HG02798 (cell line): ENCODE results near the gene HELQ.

Source experiments
- ATAC-seq: cut with Tn5 transposase; IDR thresholded peaks from one replicate; pipeline ENCODE4 v1.9.1; 2021; ENCODE audit warnings: mild to moderate bottlenecking; ENCODE audit not compliant: unreplicated experiment, poor library complexity

HELQ gene

DNA sequence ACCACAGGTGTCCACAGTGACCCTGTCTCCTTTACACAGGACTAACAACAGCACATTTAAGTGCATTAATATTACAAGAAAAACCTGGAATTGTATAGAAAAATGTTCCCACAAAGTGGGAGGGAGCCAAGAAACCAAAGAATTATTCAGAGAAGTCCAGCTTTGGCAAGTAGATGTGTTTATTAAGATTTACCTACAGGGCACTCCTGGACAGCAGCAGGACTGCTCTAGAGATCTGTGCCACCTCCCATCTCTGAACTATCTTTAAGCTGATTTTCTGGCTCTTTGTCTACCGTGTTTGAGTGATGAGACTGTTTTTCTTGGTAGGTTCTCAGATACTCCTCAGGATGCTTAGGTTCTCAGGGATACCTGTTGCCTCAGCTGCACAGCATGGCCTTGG lies 82.7 kb downstream of the HELQ start:
- ATAC-seq = no peak

DNA sequence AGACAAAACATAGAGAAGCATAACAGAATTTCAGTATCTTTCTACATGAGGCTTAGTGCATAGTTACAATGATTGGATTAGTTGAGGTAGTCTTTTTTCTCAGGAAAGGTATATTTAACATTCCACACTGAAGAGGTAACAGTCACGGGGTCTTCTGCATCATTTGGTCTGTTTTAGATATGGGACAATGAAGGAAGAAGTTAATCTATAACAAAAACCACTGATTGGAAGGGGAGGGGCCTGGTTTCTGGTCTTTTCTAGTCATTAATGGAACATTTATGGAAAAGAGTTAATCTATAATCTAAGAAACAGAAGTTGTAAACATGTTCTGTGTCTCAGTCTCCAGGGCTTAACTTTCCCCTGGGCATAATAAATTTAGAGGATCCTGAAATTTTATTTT lies 83.7 kb downstream of the HELQ start:
- ATAC-seq = no peak

DNA sequence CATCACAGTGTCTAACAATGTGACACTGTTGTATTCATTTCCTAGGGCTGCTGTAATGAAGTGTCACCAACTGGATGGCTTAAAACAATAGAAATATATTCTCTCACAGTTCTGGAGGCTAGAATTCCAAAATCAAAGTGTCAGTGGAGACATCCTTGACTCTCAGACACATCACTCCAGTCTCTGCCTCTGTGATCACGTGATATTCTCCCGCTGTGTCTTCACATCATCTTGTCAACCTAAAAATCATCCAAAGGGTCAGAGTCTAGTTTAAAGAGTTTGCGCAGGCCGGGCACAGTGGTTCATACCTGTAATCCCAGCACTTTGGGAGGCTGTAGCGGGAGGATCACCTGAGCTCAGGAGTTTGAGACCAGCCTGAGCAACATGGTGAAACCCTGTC lies 84.4 kb downstream of the HELQ start:
- ATAC-seq = no peak

DNA sequence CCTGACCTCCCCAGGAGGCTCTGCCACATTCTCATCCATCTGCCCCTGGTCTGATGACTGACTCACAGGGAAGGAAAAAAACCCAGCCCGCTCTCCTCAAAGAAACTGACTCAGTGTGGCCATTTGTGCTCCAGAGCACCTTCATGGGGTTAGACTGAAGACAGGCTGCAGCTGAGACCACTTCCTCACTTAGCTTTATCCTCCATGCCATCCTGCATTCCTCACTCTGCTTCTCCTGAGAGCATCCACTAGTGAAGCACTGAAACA lies 85.0 kb downstream of the HELQ start:
- no peak for ATAC-seq

DNA sequence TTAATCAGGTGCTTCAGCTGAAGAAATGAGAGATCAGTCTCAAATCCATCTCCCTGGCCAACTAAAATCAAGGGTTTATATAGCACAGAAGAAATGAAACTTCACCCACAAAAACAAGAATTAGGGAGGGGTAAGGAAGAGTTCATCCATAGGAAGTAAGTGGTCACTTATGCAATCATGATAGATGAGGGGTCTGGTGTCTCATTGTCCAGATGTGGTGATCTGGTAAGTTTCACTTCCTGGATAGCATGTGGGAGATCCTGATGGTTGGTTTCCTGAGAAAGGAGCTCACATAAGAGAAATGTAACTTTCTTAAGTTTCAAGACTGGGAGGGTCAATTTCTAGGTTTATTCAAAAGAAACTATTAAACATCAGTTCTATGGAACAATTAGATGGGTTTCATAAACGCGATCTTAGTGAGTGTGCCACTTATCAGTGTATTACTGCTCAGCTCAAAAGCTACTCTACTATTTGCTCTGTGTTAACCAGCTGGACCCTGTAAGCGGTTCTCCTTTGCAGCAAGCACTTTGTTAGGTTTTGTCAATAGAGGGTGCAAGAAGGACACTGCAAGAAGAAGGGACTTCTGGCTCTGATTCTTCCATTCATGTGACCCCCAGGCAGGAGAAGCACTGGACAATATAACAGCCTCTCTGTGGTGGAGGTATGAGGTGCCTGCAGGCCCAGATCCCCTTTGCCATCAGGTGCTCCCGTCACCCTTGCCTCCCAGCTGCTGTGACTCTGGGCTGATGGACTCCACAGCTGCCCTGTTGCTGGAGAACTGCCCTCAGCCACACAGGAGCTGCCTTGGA lies 85.6 kb downstream of the HELQ start:
- no peak for ATAC-seq

DNA sequence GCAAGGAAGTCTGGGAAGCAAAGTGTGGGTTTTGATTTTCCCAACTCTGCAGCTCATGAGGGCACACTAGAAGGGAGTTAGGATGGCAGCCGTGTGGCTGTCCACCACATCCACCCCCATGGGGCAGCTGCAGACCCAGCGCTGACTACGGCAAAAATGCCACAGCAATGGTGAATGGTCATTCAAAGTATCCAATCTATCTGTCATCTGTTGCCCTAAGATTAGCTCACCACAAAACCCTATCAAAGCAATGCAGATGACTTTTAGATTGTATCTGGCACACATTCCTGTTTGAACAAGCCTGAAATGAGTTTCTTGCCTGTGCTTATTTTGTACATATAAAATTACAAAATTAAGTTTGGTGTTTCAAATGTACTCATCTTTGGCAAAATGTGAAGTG lies 91.3 kb downstream of the HELQ start:
- no peak for ATAC-seq

DNA sequence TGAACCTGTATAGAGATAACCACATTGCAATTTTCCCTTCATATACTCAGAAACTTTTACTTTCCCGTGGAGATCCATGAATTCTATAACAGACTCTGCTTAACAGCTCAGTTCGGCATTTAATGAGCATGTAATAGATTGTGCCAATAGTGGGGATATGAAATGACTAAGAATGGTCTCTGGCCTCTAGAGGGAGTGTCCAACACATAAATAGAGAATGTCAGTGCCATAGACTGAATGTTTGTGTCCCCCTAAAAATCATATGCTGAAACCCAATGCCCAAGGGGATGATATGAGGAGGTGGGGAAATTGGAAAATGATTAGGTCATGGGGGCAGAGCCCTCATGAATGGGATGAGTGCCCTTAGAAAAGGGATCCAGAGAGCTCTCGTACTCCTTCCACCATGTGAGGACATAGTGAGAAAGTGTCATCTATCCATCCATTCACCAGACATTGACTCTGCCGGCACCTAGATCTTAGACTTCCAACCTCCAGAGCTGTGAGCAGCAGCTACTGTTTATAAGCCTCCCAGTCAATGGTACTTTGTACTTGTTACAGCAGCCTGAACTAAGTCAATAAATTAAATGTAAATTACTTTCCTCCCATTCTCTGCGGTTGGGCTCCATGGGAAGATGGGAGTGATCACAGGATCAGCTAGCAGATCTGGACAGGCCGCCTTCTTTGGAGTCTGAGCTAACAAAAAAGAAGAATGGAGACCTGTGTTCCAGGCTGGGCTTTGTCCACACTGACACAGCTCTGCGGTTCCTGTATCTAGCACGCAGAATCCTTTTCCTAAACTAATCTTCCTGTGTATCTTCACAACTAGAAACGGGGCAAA lies 92.9 kb downstream of the HELQ start:
- ATAC-seq = no peak

DNA sequence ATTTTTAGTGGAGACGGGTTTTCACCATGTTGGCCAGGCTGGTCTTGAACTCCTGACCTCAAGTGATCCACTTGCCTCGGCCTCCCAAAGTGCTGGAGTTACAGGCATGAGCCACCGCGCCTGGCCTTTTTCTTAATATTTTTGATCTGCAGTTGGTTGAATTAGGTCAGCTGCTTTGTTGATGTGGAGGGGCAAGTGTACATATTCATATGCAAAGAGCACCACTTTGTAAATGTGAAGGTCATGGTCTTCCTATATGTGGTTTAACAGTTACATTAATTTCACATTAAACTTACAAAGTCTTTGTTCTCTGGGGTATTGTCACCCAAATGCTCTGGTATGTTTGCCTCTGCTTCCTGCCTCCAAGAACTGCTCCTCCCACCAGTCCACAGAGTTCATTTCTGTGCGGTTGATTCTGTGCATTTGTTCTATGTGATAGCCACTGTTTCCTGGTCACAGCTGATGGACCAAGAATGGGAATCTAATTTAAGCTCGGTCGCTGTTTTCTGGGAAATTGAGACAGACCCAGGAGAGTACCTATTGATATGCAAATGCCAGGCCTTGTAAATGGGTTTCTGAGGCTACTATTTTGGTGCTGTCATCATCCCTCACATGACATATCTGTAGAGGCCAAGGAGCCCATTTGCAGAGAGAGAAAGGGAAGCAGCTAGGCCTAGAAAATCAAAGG lies 94.1 kb downstream of the HELQ start:
- no peak for ATAC-seq

DNA sequence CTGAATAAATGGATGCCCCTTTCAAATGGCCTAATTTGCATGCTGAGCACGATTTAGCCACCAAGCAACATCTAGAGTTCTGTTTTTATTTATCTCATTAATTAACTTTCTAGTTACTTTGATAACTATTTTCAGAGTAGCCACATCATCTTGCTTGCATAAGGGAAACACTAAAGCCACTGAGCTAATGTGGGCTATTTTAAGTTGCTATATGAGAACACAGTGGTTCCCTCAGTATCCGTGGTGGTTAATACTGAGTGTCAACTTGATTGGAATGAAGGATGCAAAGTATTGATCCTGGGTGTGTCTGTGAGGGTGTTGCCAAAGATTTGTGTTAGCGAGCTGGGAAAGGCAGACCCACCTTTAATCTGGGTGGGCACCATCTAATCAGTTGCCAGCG lies 95.6 kb downstream of the HELQ start:
- no peak for ATAC-seq

DNA sequence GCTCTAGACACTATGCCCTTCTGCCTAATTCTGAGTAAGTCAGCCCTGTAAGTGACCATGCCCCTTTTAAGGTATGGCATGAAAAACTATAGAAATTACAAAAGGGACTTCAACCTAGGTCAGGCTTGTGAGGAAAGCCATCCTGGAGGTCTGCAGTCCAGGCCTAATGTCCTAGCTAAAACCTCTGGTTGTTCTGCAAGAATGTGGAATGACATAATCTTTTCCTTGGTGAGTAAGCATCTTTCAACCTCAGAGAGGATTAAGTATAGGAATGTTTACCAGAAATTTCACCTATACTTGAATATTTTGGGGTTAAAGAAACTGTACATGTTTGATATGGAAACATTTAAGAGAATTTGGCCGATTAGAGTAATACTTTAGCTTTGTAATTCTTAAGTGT lies 97.2 kb downstream of the HELQ start:
- no peak for ATAC-seq
